Astrocyte of the spinal cord (primary cell): Measurements from ENCODE around the gene BCO1.

Experiments
- DNase-seq: peaks from one replicate; pipeline ENCODE4 v3.0.0; 2011; ENCODE audit warnings: low read depth, low spot score
- H3K4me3 ChIP-seq: 2 replicates; pipeline ENCODE4 v1.5.1; 2011; ENCODE audit warnings: low read depth, mild to moderate bottlenecking, low read length, moderate library complexity
- in situ Hi-C: cut with HindIII; loops from 2 replicates; pipeline ENCODE4 v1.10.0; 2017; ENCODE audit warnings: low sequenced_read_pairs
- TF ChIP-seq, protein P1 (sequence below): IDR thresholded peaks from 2 replicates; pipeline ENCODE4 v1.5.1; 2012; ENCODE audit warnings: low read depth, mild to moderate bottlenecking, low read length, inconsistent platforms

The BCO1 gene

GRCh38 chr16:81204798-81205680 is 33.5 kb upstream of the BCO1 start:
- in situ Hi-C loops = no loop called here
- TF ChIP-seq, protein P1, sequence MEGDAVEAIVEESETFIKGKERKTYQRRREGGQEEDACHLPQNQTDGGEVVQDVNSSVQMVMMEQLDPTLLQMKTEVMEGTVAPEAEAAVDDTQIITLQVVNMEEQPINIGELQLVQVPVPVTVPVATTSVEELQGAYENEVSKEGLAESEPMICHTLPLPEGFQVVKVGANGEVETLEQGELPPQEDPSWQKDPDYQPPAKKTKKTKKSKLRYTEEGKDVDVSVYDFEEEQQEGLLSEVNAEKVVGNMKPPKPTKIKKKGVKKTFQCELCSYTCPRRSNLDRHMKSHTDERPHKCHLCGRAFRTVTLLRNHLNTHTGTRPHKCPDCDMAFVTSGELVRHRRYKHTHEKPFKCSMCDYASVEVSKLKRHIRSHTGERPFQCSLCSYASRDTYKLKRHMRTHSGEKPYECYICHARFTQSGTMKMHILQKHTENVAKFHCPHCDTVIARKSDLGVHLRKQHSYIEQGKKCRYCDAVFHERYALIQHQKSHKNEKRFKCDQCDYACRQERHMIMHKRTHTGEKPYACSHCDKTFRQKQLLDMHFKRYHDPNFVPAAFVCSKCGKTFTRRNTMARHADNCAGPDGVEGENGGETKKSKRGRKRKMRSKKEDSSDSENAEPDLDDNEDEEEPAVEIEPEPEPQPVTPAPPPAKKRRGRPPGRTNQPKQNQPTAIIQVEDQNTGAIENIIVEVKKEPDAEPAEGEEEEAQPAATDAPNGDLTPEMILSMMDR = peak; percentile 76
- DNase-seq = peak; percentile 64
- H3K4me3 ChIP-seq = no peak overlapping the region

GRCh38 chr16:81207076-81207475 is 31.4 kb upstream of the BCO1 start:
- no peak overlapping the region for H3K4me3 ChIP-seq
- in situ Hi-C loops = no loop called here
- TF ChIP-seq, protein P1 = no peak
- DNase-seq = no peak

DNA sequence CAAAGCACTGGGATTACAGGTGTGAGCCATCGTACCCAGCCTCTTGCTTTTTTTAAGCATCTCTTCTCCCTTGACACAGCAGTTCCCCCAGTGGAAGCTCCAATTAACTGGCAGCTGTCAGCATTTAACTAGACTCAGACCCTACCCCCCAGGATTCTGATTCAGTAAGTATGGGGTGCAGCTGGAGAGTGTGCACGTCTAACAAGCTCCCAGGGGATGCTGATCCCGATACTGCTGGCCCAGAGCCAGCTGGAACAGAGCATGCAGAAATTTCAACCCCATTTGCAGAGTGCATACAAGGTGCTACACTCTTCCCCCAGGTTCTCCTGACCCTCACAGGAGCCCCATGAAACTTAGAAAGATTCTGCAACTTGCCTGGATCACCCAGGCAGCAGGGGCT is 27.7 kb upstream of the BCO1 start:
- no peak overlapping the region for H3K4me3 ChIP-seq
- in situ Hi-C loops = no loop called here
- TF ChIP-seq, protein P1 = no peak
- no peak for DNase-seq

- in situ Hi-C loops = no loop called here
- TF ChIP-seq, protein P1 = no peak
- no peak overlapping the region for H3K4me3 ChIP-seq
- DNase-seq = no peak
Observed at GRCh38 chr16:81212830-81213465, 25.5 kb upstream of the BCO1 start.

DNA sequence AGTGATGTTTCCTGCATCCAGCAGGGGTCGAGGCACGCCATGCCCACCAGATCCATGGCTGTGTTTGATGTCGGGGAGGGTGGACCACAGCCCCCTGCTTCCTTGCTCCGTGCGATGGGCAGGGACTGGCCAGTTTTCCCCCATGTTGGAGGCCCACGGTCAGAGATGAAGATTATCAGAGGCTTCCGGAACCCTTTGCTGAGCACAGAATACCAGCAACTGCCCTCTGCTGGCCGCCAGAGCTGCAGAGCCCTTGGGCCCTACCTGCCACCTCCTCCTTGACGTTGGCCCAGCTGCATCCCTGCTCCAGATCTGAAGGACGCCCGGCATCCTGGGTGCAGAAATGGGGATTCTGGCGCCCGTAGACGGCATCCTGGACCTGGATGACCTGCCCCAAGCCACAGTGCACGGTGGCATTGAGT is 23.7 kb upstream of the BCO1 start:
- TF ChIP-seq, protein P1 = peak; percentile 45
- in situ Hi-C loops = no loop called here
- DNase-seq = no peak
- H3K4me3 ChIP-seq = no peak overlapping the region

DNA sequence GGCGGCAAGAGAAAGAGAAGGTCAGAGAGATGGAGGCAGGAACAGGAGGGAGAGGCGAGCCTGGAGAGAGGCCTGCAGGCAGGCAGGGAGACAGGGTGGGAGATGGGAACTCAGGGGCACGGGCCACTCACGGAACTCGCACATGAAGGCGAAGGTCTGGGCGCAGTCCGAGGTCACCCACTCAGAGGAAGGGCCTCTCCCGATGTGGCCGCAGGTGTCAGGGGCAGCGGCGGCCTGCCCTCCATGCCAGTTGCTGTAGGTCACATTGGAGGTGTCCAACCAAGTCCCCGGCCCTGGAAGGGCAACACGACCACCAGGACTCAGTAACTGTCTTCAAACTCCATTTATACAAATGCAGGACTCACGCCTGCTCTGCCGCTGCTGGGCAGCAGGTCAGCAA is 22.4 kb upstream of the BCO1 start:
- DNase-seq = no peak
- H3K4me3 ChIP-seq = no peak overlapping the region
- TF ChIP-seq, protein P1 = no peak
- in situ Hi-C loops = no loop called here
